Activated CD4-positive, alpha-beta T cell treated with anti-CD3 and anti-CD28 coated beads, Interleukin-2, amount 10 ng/mL, durations not matched to agents 7 days and 5 days (primary cell): ENCODE measurements around the gene RBFOX2. TPM values are rescaled to one million over a fixed set of nuclear protein-coding genes. Genes with fewer than 3 reads are reported as not detected.
A peak's percentile ranks its signal among the peaks of the same experiment; 100 is the strongest.
"Not testable (repeated sequence)": the region's sequence is repeated elsewhere in the genome, so short reads cannot be mapped to it uniquely, and the experiment has no call there.

Source experiments
- CTCF ChIA-PET: fragments of 350-600 bp; sonication (Branson Sonifier 250); formaldehyde crosslinking; loops from one replicate; lab custom pipeline; 2021; ENCODE audit warnings: antibody characterized with exemption; lab: Charles Lee
- POLR2A ChIA-PET: fragments of 350-600 bp; sonication (Branson Sonifier 250); formaldehyde crosslinking; loops from one replicate; lab custom pipeline; 2021; ENCODE audit warnings: antibody characterized with exemption; lab: Charles Lee
- DNase-seq: peaks from one replicate; pipeline ENCODE4 v3.0.0-alpha.2; 2020
- H3K27ac Mint-ChIP-seq: one replicate; pipeline ENCODE4 v1.8.0; 2021; ENCODE audit warnings: mild to moderate bottlenecking, moderate library complexity, mixed read lengths
- H3K27me3 Mint-ChIP-seq: one replicate; pipeline ENCODE4 v1.8.0; 2021; ENCODE audit warnings: mixed read lengths
- H3K36me3 Mint-ChIP-seq: one replicate; pipeline ENCODE4 v1.8.0; 2021; ENCODE audit warnings: low read depth, mixed read lengths
- H3K4me1 Mint-ChIP-seq: one replicate; pipeline ENCODE4 v1.8.0; 2021; ENCODE audit warnings: mixed read lengths
- H3K4me3 Mint-ChIP-seq: one replicate; pipeline ENCODE4 v1.8.0; 2021; ENCODE audit warnings: mild to moderate bottlenecking, moderate library complexity, mixed read lengths
- H3K9me3 Mint-ChIP-seq: one replicate; pipeline ENCODE4 v1.8.0; 2021; ENCODE audit warnings: mixed read lengths
- total RNA-seq, 2 experiments: library from RNA; stranded (reverse); gene quantifications; one replicate each; pipeline ENCODE4 v1.2.3, GENCODE V29; 2021

The RBFOX2 gene
- total RNA-seq, 2 experiments from 2014 or later = 0.77 to 0.99 TPM

DNA sequence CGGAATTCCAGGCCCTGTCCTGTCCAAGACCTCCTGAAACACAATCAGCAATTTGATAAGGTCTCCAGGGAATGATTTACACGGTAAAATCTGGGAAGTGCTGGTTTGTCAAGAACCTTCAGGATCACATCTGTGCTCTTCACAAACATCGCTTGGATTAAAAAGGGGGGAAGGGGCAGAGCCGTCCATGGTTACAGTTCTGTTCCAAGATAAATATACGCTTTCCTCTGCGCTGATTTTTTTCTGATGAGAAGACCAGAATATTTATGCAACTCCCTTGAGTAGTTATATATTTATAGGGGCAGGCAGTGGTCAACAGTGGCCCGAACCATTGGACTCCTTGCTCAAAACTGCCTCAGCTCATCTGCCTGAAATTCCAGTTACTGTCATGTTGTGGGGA is 320.2 kb downstream of the RBFOX2 start:
- no peaks in the 10 kb centered on the region for H3K36me3 Mint-ChIP-seq

DNA sequence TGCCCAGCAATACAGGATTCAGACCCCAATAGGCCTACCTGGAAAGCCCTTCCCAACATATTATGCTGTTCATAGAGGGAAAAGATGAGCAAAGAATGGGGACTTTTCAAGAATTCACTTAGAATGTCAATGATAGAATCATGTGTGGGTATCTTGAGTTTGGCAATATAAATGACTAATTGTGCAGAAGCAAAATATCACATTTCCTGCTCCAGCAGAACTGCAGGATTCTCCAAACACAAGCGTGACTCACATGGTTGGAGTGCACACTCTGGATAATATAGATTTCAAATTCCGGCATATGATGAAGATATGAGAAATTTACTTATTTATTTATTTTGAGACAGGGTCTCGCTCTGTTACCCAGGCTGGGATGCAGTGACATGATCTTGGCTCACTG is 323.5 kb downstream of the RBFOX2 start:
- H3K4me1 Mint-ChIP-seq = no peaks in the 10 kb centered on the region
- H3K36me3 Mint-ChIP-seq = no peaks in the 10 kb centered on the region
- no peaks in the 10 kb centered on the region for H3K9me3 Mint-ChIP-seq
- peaks cover 2% of the 10 kb centered on the region for H3K27me3 Mint-ChIP-seq
- DNase-seq = no peak
- ChIA-PET POLR2A (no interaction called here), CTCF (interaction anchor here (0.6 to 0.7 kb wide), 2 partner anchors 16 to 170 kb away, joined by 3 read pairs; no protein-coding TSS in a partner anchor)
- H3K4me3 Mint-ChIP-seq = no peak overlapping the region
- no peak overlapping the region for H3K27ac Mint-ChIP-seq

More for the DNA sequence above, 320.2 kb downstream of the RBFOX2 start:
- H3K4me1 Mint-ChIP-seq = no peaks in the 10 kb centered on the region
- peaks cover 4% of the 10 kb centered on the region for H3K9me3 Mint-ChIP-seq
- ChIA-PET POLR2A (no interaction called here), CTCF (no interaction called here)
- H3K4me3 Mint-ChIP-seq = no peak overlapping the region
- H3K27ac Mint-ChIP-seq = no peak overlapping the region
- peaks cover 7% of the 10 kb centered on the region for H3K27me3 Mint-ChIP-seq
- DNase-seq = no peak

DNA sequence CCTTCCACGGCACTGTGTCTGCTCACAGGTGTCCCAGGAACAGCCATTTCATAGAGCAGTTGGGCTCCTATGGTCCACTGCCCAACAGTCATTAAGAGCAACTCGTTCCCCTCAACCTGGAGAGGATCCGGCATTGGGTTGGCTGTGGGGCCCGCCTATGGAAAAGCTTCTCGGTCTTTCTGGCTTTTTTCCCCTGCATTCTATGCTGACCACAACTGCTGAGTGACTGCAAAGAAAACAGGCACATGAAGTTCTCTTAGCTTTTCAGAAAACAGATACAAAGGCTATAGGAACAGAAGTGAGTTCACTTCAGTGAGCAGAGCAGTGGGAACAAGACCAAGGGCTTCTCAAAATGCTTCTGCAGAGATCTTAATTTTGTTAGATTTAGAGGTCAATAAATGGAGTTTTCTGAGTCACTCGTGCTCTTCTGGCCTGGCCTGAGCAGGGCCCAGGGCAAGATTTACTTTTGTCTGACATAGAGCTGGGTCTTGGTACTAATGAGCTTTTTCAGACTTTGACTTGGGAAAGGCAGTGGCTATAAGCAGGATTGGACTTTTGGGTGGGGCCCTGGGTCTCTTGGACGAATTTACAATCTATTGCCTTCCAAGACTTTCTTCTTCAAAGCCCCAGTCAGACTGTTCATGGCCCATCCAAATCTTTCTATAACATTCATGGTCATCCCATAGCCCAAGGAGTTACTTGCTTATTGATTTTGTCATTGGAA is 324.6 kb downstream of the RBFOX2 start:
- Mint-ChIP-seq H3K27me3 (no peaks in the 10 kb centered on the region), H3K27ac (no peak overlapping the region), H3K4me3 (no peak overlapping the region), H3K36me3 (no peaks in the 10 kb centered on the region), H3K4me1 (no peaks in the 10 kb centered on the region), H3K9me3 (no peaks in the 10 kb centered on the region)
- DNase-seq = no peak
- POLR2A ChIA-PET = no interaction called here
- CTCF ChIA-PET = no interaction called here

DNA sequence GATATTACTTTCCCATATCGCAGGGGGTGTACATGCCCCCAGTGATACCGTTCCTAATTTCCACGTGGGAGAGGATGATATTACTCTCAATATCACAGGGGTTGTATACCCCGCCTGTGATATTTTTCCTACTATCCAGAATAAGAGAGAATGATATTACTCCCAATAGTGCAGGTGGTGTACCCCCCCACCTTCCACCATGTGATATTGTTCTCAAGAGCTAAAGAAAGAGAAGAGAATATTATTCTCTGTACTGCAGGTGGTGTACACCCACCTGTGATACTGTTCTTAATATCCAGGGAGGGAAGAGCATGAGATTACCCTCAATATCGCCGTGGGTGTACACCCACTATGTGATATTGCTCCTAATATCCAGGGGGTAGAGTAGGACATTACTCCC is 328.8 kb downstream of the RBFOX2 start:
- H3K36me3 Mint-ChIP-seq, H3K4me3 Mint-ChIP-seq, H3K4me1 Mint-ChIP-seq, H3K27ac Mint-ChIP-seq, CTCF ChIA-PET, H3K9me3 Mint-ChIP-seq, H3K27me3 Mint-ChIP-seq, POLR2A ChIA-PET: not testable (repeated sequence)
- peak; percentile 20 for DNase-seq

DNA sequence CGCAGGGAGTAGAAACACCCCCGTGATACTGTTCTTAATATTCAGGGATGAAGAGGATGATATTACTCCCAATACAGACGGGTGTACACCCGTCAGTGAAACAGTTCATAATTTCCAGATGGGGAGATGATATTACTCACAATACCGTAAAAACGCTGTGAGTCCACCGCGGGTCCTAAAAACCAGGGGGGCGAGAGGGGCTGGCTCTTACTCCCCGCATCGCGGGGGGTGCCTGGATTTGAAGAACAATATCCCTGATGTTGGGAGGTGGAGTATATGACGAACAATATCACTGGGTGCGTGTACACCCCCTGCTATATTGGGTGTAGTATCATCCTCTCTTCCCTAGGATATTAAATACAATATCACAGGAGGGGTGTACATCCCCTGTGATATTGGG is 331.5 kb downstream of the RBFOX2 start:
- no peaks in the 10 kb centered on the region for H3K36me3 Mint-ChIP-seq
- H3K9me3 Mint-ChIP-seq = no peaks in the 10 kb centered on the region
- ChIA-PET POLR2A (no interaction called here), CTCF (no interaction called here)
- no peaks in the 10 kb centered on the region for H3K4me1 Mint-ChIP-seq
- H3K4me3 Mint-ChIP-seq = no peak overlapping the region
- no peaks in the 10 kb centered on the region for H3K27me3 Mint-ChIP-seq
- DNase-seq = peak; percentile 72
- no peak overlapping the region for H3K27ac Mint-ChIP-seq

DNA sequence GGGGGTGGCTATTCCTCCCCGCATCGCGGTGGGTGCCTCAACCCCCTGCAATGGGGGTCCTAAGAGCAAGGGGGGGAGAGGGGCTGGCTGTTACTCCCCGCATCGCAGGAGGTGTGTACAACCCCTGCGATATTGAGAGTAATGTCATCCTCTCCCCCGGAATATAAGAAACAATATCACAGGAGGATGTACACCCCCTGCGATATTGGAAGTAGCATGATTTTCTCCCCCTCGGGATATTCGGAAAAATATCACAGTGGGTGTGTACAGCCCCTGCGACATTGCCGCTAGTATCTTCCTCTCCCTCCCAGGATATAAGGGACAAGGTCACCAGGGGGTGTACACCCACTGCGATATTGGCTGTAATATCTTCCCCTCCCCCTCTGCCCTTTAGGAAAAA is 333.4 kb downstream of the RBFOX2 start:
- DNase-seq = no peak
- no peaks in the 10 kb centered on the region for H3K4me1 Mint-ChIP-seq
- no peaks in the 10 kb centered on the region for H3K9me3 Mint-ChIP-seq

DNA sequence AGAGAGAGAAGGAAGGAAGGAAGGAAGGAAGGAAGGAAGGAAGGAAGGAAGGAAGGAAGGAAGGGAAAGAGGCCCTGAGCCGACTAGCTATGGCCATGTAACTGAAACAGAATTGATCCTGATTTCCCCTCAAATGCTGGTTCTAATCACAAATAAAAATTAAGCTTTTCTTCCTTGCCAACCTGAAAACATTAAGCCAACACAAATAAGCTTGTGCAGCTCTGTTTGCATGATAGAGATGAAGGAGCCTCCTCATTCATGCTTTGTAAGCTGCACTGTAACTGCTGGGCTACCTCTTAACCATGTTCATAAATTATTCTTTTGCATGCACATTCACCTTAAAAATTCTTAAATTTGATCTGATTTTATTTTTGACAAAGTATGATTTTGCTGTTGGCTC is 338.6 kb downstream of the RBFOX2 start:
- Mint-ChIP-seq H3K27ac (no peak overlapping the region), H3K4me1 (no peaks in the 10 kb centered on the region), H3K36me3 (no peaks in the 10 kb centered on the region), H3K27me3 (peaks cover 2% of the 10 kb centered on the region), H3K9me3 (no peaks in the 10 kb centered on the region), H3K4me3 (no peak overlapping the region)
- ChIA-PET POLR2A (no interaction called here), CTCF (interaction anchor here (1.0 kb wide), 1 partner anchor 12 kb away, joined by 3 read pairs; no protein-coding TSS in a partner anchor)
- no peak for DNase-seq

More for the DNA sequence above, 333.4 kb downstream of the RBFOX2 start:
- no peak overlapping the region for H3K4me3 Mint-ChIP-seq
- ChIA-PET CTCF (no interaction called here), POLR2A (no interaction called here)
- H3K27ac Mint-ChIP-seq = no peak overlapping the region
- H3K36me3 Mint-ChIP-seq = no peaks in the 10 kb centered on the region
- no peaks in the 10 kb centered on the region for H3K27me3 Mint-ChIP-seq

DNA sequence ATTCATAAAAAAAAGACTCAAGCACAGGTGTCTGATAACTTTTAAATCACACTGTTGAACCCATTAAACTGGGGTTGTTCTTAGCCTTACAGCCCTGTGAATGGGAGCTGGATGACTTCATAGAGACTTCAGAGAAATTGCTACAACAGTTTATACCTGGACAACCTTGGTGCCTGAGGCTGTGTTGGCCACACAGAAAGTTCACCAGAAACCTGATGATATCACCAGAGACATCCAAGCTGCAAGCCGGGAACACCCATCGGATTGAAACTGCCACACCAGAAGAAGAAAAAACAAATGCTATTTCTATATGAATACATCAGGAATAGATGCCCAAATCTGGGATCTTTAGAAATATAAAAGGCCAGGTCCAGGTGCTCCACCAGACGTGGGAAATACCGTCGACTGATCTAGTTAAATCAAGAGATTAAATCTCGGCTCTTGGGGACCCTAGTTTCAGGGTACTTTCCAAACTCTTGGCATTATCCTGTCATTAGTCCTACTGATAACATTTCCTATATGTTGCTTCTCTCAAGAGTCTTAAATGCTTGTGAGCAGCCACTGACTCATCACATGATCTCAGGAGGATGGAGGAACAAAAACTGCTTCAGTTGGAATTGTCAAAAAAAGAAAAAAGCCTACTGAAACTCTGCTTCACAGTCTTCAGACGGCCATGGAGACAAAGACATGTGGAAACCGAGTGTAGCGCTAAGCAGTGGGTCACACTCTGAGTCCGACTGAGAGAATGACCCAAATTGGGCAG is 339.5 kb downstream of the RBFOX2 start:
- Mint-ChIP-seq H3K9me3 (no peaks in the 10 kb centered on the region), H3K4me3 (no peak overlapping the region), H3K36me3 (no peaks in the 10 kb centered on the region), H3K27me3 (peaks cover 2% of the 10 kb centered on the region), H3K27ac (no peak overlapping the region), H3K4me1 (no peaks in the 10 kb centered on the region)
- no peak for DNase-seq
- CTCF ChIA-PET = no interaction called here
- POLR2A ChIA-PET = no interaction called here

Other genes with a start within 250 kb of the RBFOX2 start
- 100 to 1,000 TPM; 139 to 150 TPM for gene APOL3, start 131.9 kb upstream of the RBFOX2 start, total RNA-seq
- gene APOL4, start 173.0 kb upstream of the RBFOX2 start, total RNA-seq = under 1 TPM; 0.54 to 0.57 TPM
- 10 to 100 TPM; 77.0 to 85.4 TPM for gene APOL2, start 210.7 kb upstream of the RBFOX2 start, total RNA-seq
- gene APOL1, start 224.3 kb upstream of the RBFOX2 start, total RNA-seq = 10 to 100 TPM; 50.9 to 60.0 TPM